Upper lobe of left lung (tissue), 4 donors: ENCODE measurements around the gene LSM12.

Experiments used
- EP300 ChIP-seq, 4 donors: sonication (generic); formaldehyde crosslinking; IDR thresholded peaks; one replicate each; pipeline ENCODE4 v1.5.1; 2017; ENCODE audit warnings: antibody characterized with exemption in 4 of 4, control low read depth in 2 of 4
- POLR2AphosphoS5 ChIP-seq, 2 donors: sonication (generic); formaldehyde crosslinking; IDR thresholded peaks; one replicate each; pipeline ENCODE4 v1.5.1; 2017; ENCODE audit warnings: antibody characterized with exemption in 2 of 2
- TF ChIP-seq, protein P1 (sequence below), 6 experiments: fragments of 450-650 bp in 4 of 6; fragments of 200-600 bp in 2 of 6; sonication (generic) in 2 of 6; IDR thresholded peaks; one replicate each; pipeline ENCODE4 v1.5.1; 2016 to 2019; ENCODE audit warnings: antibody characterized with exemption in 6 of 6

DNA sequence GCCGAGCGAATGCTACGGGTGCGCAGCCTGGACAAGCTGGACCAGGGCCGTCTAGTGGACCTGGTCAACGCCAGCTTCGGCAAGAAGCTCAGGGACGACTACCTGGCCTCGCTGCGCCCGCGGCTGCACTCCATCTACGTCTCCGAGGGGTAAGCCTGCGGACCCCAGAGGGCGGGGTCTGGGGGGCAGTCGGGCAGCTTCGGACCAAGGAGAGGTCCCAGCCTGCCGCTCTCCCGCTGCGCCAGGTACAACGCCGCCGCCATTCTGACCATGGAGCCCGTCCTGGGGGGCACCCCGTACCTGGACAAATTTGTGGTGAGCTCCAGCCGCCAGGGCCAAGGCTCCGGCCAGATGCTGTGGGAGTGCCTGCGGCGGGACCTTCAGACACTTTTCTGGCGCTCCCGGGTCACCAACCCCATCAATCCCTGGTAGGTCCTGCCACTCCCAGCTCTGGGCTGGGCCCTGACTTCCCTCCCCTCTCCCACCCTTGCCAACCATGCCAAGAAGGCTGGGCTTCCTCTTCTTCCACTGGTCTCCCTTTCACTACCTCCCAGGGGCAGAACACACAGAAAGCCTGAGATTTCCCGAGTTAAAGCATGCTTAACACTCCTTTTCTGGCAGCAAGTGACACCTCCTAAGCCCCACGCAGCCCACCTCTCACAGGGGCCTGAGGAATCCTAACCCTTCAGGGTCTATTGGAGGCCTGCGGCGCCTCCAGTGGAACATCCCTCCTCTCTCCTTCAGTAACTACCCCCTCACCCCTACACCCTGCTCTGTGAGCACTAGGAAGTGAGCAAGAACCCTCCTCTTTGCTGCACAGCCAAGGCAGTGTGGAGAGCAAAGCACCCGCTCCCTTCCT, 58.9 kb downstream of the LSM12 start:
- TF ChIP-seq, protein P1, sequence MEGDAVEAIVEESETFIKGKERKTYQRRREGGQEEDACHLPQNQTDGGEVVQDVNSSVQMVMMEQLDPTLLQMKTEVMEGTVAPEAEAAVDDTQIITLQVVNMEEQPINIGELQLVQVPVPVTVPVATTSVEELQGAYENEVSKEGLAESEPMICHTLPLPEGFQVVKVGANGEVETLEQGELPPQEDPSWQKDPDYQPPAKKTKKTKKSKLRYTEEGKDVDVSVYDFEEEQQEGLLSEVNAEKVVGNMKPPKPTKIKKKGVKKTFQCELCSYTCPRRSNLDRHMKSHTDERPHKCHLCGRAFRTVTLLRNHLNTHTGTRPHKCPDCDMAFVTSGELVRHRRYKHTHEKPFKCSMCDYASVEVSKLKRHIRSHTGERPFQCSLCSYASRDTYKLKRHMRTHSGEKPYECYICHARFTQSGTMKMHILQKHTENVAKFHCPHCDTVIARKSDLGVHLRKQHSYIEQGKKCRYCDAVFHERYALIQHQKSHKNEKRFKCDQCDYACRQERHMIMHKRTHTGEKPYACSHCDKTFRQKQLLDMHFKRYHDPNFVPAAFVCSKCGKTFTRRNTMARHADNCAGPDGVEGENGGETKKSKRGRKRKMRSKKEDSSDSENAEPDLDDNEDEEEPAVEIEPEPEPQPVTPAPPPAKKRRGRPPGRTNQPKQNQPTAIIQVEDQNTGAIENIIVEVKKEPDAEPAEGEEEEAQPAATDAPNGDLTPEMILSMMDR (IDR thresholded peaks at IDR 0.05), result peak in 2 of 6 experiments; percentile 4 to 22
- TF ChIP-seq EP300 (IDR thresholded peaks at IDR 0.05) (no peak), POLR2AphosphoS5 (IDR thresholded peaks at IDR 0.05) (no peak)
